COR-L47 (cell line): ENCODE measurements around the gene GALNS.
A peak's percentile ranks its signal among the peaks of the same experiment; 100 is the strongest.

Experiments
- DNase-seq: peaks from one replicate; lab custom pipeline; 2025; lab: John Stamatoyannopoulos, UW

The GALNS gene

GRCh38 chr16:88817785-88818574, 38.8 kb downstream of the GALNS start:
- DNase-seq: no peak

- DNase-seq: no peak
These were observed 39.8 kb downstream of the GALNS start for GRCh38 chr16:88816736-88817535.

GRCh38 chr16:88815901-88816589, 40.7 kb downstream of the GALNS start:
- peak; percentile 58 for DNase-seq

GRCh38 chr16:88815227-88815626, 41.5 kb downstream of the GALNS start:
- no peak for DNase-seq

DNA sequence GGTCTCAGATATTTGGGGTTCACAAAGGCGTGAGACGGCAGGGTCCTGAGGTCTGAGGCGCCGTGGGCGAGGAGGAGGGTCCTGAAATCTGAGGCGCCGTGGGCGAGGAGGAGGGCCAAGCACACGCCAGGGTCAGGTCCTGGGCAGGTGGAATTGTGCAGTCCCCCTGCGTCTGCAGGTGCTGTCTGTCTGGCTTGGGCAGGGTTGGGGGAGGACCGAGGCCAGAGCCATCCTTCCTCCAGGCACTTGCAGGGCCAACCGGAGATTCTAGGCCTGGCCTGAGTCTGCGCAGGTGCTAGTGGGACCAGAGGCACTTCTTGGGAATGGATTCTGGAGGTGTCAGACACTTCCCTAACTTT, 42.6 kb downstream of the GALNS start:
- no peak for DNase-seq

DNA sequence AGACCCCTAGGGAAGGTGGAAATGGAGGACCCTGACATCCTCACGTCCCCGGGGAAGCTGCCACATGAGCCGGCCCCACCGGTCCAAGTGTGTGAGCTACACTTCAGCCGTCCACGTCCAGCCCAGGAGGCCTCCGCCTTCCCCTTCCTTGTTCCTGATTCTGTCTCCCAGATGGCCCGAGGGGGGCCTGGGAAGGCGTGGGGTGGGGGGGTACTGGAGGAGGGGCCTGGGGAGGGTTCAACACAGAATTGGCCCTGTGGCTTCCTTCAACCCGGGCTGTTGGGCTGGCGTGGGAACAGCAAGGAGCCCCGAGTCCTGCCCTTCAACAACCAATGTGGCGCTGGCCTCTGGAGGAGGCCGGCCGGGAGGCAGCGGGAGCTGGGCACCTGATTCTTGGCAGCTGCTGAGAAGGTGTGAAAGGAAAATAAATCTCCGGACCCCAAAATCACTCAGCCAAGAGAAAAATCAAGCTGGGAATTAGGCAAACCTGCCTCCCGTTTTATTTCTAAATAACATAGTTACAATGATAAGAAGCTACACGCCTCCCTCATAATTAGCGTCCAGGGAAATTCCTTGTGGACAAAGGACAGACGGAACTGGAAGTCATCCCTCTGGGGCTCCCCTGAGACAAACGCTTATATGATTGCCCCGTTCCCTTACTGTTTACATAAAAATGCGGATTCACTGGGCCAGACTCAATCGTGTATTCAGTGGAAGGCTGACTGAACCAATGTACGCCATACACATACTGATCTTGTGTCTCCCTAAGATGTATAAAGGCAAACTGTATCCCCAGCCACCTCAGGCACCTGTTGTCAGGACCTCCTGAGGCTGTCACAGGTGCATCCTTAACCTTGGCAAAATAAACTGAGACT, 43.2 kb downstream of the GALNS start:
- no peak for DNase-seq

GRCh38 chr16:88812513-88813268, 44.1 kb downstream of the GALNS start:
- DNase-seq: no peak

- peak; percentile 83 for DNase-seq
These were observed 44.8 kb downstream of the GALNS start, which contains the start of gene APRT for GRCh38 chr16:88811769-88812512. Gene APRT (minus strand): TSS chr16:88811928. CDS start chr16:88811899, 29 bp downstream.

DNA sequence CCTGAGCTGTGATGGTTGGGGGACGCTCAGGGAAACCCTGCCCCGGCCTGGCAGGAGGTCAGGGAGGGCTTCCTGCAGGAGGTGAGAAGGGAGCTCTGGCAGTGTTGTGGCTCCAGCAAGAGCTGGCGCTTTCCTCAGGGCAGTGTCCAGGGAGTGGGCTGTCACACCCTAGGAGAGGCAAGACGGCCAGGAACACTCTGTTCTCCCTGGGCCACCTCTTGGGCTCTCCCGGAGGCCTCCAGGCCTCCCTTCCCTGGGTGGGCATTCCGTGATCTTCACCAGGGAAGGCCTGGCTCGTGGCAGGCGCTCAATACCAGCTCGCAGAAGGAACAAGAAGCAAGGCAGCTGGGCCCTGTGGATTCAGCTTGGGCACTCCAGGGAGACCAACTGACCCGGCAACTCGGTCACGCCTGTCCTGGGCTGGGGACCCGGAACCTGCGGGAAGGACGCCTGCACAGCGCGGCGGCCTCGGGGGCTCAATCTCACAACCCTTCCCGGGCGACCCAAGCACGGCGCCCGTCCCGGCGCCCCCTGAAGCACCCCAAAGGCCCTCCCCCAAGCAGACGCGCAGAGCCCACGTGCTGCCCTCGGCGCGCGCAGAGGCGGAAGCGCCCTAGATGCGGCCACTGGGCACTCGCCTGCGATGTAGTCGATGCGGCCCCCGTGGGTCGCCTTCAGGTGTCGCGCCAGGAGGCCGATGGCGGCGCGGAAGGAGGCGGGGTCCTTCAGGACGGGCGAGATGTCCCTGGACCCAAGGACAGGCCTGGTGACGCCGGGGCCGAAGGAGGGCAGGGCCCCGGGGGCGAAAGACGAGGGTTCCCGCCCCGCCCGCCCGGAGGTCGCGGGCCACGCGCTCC, 45.6 kb downstream of the GALNS start:
- DNase-seq: peak; percentile 84

- no peak for DNase-seq
These were observed 46.4 kb downstream of the GALNS start for GRCh38 chr16:88810166-88810911.

GRCh38 chr16:88809676-88810165, 47.0 kb downstream of the GALNS start:
- DNase-seq: no peak

- DNase-seq: no peak
These were observed 47.6 kb downstream of the GALNS start for GRCh38 chr16:88809068-88809675.

GRCh38 chr16:88807626-88808453, 48.9 kb downstream of the GALNS start:
- no peak for DNase-seq

GRCh38 chr16:88807142-88807625, 49.6 kb downstream of the GALNS start:
- DNase-seq: no peak

GRCh38 chr16:88806491-88807111, 50.1 kb downstream of the GALNS start:
- no peak for DNase-seq

DNA sequence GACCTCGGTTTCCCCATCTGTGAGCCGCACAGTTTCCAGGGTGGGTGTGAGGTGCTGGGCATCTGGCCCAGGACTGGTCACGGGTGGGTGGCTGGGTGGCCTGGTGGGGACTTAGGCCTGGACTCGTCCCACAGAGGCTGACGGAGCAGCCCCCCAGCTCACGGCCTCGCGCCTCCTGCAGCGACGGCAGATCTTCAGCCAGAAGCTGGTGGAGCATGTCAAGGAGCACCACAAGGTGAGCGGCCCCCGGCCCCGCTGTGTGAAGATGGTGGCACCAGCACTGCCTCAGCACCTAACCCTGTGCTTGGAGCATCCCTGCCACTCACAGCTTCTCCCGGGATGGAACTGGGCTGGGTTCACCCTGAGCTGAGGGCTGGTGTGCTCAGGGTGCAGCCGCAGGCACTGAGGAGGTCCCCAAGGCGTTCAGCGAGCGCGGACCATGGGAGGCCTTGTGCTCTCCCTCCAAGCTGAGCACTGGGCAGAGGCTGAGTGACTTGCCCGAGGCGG, 50.8 kb downstream of the GALNS start:
- no peak for DNase-seq
